HFFc6 (cell line): ENCODE measurements around the gene SLC45A1. TPM values are rescaled to one million over a fixed set of nuclear protein-coding genes. Genes with fewer than 3 reads are reported as not detected.

Source experiments
- DNase-seq: peaks from one replicate; pipeline ENCODE4 v3.0.0-alpha.2; 2018
- H3K27ac Mint-ChIP-seq: 2 replicates; pipeline ENCODE4 v1.8.0; 2020; ENCODE audit warnings: mild to moderate bottlenecking, mixed read lengths
- H3K27me3 Mint-ChIP-seq: 2 replicates; pipeline ENCODE4 v1.8.0; 2021; ENCODE audit warnings: mild to moderate bottlenecking, moderate library complexity, mixed read lengths; ENCODE audit not compliant: insufficient read depth
- H3K36me3 Mint-ChIP-seq: 2 replicates; pipeline ENCODE4 v1.8.0; 2021; ENCODE audit warnings: low read depth, mixed read lengths
- H3K4me1 Mint-ChIP-seq: 2 replicates; pipeline ENCODE4 v1.8.0; 2020; ENCODE audit warnings: low read depth, mixed read lengths
- H3K4me3 Mint-ChIP-seq: 2 replicates; pipeline ENCODE4 v1.8.0; 2020; ENCODE audit warnings: mild to moderate bottlenecking, moderate library complexity, mixed read lengths
- H3K9me3 Mint-ChIP-seq: 2 replicates; pipeline ENCODE4 v1.8.0; 2020; ENCODE audit warnings: mild to moderate bottlenecking, mixed read lengths
- total RNA-seq, 6 experiments: library from RNA; stranded (reverse); fragmentation: NEBNext Ultra II Directional; extraction: Animal tissue kit (Norgen Biotek cat#: 25700); gene quantifications; 2 replicates in 1 of 6; 3 replicates in 5 of 6; pipeline ENCODE4 v1.2.3, GENCODE V29; 2021
- TF ChIP-seq, protein P1 (sequence below): fragments of 200-600 bp; sonication (generic); IDR thresholded peaks from 2 replicates; pipeline ENCODE4 v1.5.0; 2021; ENCODE audit warnings: antibody characterized with exemption, mild to moderate bottlenecking

The SLC45A1 gene
- total RNA-seq, 6 experiments from 2014 or later = 1.3 to 2.0 (median 1.6) TPM

DNA sequence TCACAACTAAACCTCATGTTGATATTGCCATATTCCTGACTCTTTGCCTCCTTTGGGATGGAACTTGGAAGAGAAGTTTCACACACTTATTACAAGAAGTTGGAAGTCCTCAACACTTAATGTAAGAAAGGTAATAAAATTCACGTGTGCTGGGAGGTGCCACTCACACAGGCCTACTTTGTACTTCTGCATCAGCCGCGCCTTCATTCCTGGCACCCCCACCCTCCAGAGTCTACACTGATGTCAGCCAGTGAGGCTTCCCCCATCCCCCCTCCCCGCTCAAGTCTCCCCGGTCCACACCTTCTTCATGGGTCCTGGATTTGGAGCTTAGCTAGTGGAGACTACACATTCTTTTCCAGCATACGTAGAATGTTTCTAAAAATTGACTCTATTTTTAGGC, 24.8 kb upstream of the SLC45A1 start:
- Mint-ChIP-seq H3K9me3 (no peaks in the 10 kb centered on the region), H3K27ac (no peak overlapping the region), H3K36me3 (no peaks in the 10 kb centered on the region), H3K4me1 (no peaks in the 10 kb centered on the region), H3K27me3 (peaks cover 8% of the 10 kb centered on the region; the same call in 1 of the 2 replicates), H3K4me3 (no peak overlapping the region)
- TF ChIP-seq, protein P1, sequence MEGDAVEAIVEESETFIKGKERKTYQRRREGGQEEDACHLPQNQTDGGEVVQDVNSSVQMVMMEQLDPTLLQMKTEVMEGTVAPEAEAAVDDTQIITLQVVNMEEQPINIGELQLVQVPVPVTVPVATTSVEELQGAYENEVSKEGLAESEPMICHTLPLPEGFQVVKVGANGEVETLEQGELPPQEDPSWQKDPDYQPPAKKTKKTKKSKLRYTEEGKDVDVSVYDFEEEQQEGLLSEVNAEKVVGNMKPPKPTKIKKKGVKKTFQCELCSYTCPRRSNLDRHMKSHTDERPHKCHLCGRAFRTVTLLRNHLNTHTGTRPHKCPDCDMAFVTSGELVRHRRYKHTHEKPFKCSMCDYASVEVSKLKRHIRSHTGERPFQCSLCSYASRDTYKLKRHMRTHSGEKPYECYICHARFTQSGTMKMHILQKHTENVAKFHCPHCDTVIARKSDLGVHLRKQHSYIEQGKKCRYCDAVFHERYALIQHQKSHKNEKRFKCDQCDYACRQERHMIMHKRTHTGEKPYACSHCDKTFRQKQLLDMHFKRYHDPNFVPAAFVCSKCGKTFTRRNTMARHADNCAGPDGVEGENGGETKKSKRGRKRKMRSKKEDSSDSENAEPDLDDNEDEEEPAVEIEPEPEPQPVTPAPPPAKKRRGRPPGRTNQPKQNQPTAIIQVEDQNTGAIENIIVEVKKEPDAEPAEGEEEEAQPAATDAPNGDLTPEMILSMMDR = no peak
- no peak for DNase-seq

- Mint-ChIP-seq H3K4me3 (no peak overlapping the region), H3K36me3 (no peaks in the 10 kb centered on the region), H3K4me1 (no peaks in the 10 kb centered on the region), H3K27me3 (peaks cover 8% of the 10 kb centered on the region; the same call in 1 of the 2 replicates), H3K9me3 (no peaks in the 10 kb centered on the region), H3K27ac (no peak overlapping the region)
- no peak for DNase-seq
- TF ChIP-seq, protein P1 = no peak
These were observed 24.2 kb upstream of the SLC45A1 start for GRCh38 chr1:8293641-8294169.

GRCh38 chr1:8294170-8294697, 23.7 kb upstream of the SLC45A1 start:
- H3K9me3 Mint-ChIP-seq = no peaks in the 10 kb centered on the region
- no peak for DNase-seq
- H3K36me3 Mint-ChIP-seq = no peaks in the 10 kb centered on the region
- TF ChIP-seq, protein P1 = no peak
- H3K27ac Mint-ChIP-seq = no peak overlapping the region
- H3K27me3 Mint-ChIP-seq = peaks cover 8% of the 10 kb centered on the region; the same call in 1 of the 2 replicates
- H3K4me1 Mint-ChIP-seq = no peaks in the 10 kb centered on the region
- H3K4me3 Mint-ChIP-seq = no peak overlapping the region

DNA sequence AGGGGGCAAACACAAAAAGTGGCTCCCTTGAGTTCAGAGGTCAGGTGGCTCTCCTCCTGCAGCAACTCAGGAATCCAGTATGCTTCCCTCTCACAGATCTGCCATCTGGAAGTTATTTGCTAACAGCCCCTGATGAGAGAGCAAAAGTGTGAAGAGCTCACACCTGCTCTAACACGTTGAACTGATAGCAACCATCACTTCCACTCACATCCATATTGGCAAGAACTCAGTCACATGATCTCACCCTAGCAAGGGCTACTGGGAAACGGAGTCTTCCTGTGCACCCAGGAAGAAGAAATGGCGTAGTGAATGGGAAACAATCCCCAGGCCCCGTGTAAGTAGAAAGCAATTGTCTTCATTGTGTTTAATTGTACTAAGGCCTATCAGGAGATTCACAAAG, 20.7 kb upstream of the SLC45A1 start:
- TF ChIP-seq, protein P1 = no peak
- H3K9me3 Mint-ChIP-seq = no peaks in the 10 kb centered on the region
- peaks cover 4% of the 10 kb centered on the region for H3K4me1 Mint-ChIP-seq
- H3K36me3 Mint-ChIP-seq = no peaks in the 10 kb centered on the region
- no peak overlapping the region for H3K4me3 Mint-ChIP-seq
- no peak overlapping the region for H3K27ac Mint-ChIP-seq
- no peak for DNase-seq
- H3K27me3 Mint-ChIP-seq = peaks cover 11% of the 10 kb centered on the region; the same call in 1 of the 2 replicates

DNA sequence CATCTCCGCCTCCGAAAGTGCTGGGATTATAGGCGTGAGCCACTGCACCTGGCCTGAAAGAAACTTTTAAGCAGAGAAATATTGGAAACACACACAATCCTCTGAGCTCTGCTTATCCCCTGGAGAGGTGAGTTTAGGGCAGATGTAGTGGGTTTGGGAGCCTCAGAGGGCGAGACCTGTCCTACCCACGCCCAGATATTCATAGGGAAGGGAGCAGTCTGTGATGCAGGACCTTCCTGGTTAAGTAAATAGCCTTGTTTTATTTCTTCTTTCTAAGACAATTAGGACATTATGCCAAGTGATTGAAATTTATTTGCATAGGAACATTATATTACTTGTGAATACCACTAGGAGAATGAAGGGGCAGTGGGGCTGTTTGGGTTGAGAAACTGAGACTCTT, 18.0 kb upstream of the SLC45A1 start:
- TF ChIP-seq, protein P1 = no peak
- Mint-ChIP-seq H3K4me1 (peaks cover 20% of the 10 kb centered on the region), H3K9me3 (no peaks in the 10 kb centered on the region), H3K36me3 (no peaks in the 10 kb centered on the region), H3K27me3 (peaks cover 7% of the 10 kb centered on the region; the same call in 1 of the 2 replicates), H3K27ac (no peak overlapping the region), H3K4me3 (no peak overlapping the region)
- DNase-seq = no peak
